GM12878 (cell line): ENCODE data around the gene ETS1. TPM values are rescaled to one million over a fixed set of nuclear protein-coding genes. Genes with fewer than 3 reads are reported as not detected.

Experiments used
- ATAC-seq: fragments of 200-7000 bp; cut with Tn5 transposase; 3 replicates; pipeline ENCODE4 v1.9.1; 2020; ENCODE audit warnings: mild to moderate bottlenecking, moderate library complexity
- BruUV-seq: library from RNA; stranded (reverse); fragments of 400-500 nt; replicated peaks from 2 replicates; lab custom pipeline; 2021; lab: Mats Ljungman, UMichigan
- CTCF ChIA-PET: fragments of 300-600 bp; sonication (Branson Sonifier 250); formaldehyde crosslinking; extraction: SDS; loops from one replicate; lab custom pipeline; 2021; ENCODE audit warnings: inconsistent platforms; lab: Yijun Ruan, JAX
- POLR2A ChIA-PET: fragments of 350-600 bp; formaldehyde crosslinking; extraction: SDS; loops from one replicate; lab custom pipeline; 2021; ENCODE audit warnings: inconsistent platforms; lab: Charles Lee
- RAD21 ChIA-PET: fragments of 300-600 bp; sonication (Branson Sonifier 250); formaldehyde crosslinking; loops from one replicate; lab custom pipeline; 2023; ENCODE audit warnings: antibody characterized with exemption; ENCODE audit not compliant: unreplicated experiment; lab: Charles Lee
- SMC1A ChIA-PET: fragments of 300-600 bp; sonication (Branson Sonifier 250); formaldehyde crosslinking; loops from one replicate; lab custom pipeline; 2023; ENCODE audit not compliant: unreplicated experiment, uncharacterized antibody; lab: Charles Lee
- DNase-seq: peaks from one replicate; pipeline ENCODE4 v3.0.0-alpha.2; 2011; ENCODE audit warnings: low read depth, low spot score
- FAIRE-seq: peaks from 3 replicates; lab custom pipeline; 2011; peaks lifted over from hg19 to GRCh38; lab: Jason Lieb, UNC
- H2AFZ ChIP-seq: 2 replicates; pipeline ENCODE4 v1.6.0; 2011; ENCODE audit warnings: low read depth, low read length, control low read depth; ENCODE audit not compliant: control insufficient read depth
- H3K27ac ChIP-seq: 2 replicates; pipeline ENCODE4 v1.5.1; 2011; ENCODE audit warnings: control low read depth; ENCODE audit not compliant: control insufficient read depth, insufficient read depth
- H3K27me3 ChIP-seq, 2 experiments: replicated peaks in 1 of 2; 2 replicates each; pipeline versions ENCODE4 v1.6.0 to v1.6.1; 2011; ENCODE audit warnings: low read length in 1 of 2; ENCODE audit not compliant: control insufficient read depth in 2 of 2, insufficient read depth in 2 of 2
- H3K36me3 ChIP-seq, 2 experiments: 2 replicates each; pipeline ENCODE4 v1.5.1; 2011; ENCODE audit warnings: low read length in 1 of 2; ENCODE audit not compliant: control insufficient read depth in 2 of 2, insufficient read depth in 2 of 2
- H3K4me1 ChIP-seq: 2 replicates; pipeline ENCODE4 v1.6.1; 2011; ENCODE audit warnings: mild to moderate bottlenecking, low read length, moderate library complexity, mixed read lengths; ENCODE audit not compliant: control insufficient read depth, insufficient read depth
- H3K4me2 ChIP-seq: 2 replicates; pipeline ENCODE4 v1.6.0; 2011; ENCODE audit warnings: control low read depth; ENCODE audit not compliant: control insufficient read depth, insufficient read depth
- H3K4me3 ChIP-seq: fragments of 200-600 bp; sonication (generic); 2 replicates; pipeline ENCODE4 v1.5.1; 2016
- H3K79me2 ChIP-seq: 2 replicates; pipeline ENCODE4 v1.6.0; 2011; ENCODE audit warnings: low read length; ENCODE audit not compliant: control insufficient read depth, insufficient read depth
- H3K9ac ChIP-seq: 2 replicates; pipeline ENCODE4 v1.8.0; 2011; ENCODE audit warnings: low read length, control low read depth, mixed read lengths; ENCODE audit not compliant: control insufficient read depth, insufficient read depth
- H3K9me3 ChIP-seq: replicated peaks from 3 replicates; pipeline ENCODE4 v1.5.1; 2011; ENCODE audit warnings: mild to moderate bottlenecking, low read length; ENCODE audit not compliant: control insufficient read depth, insufficient read depth
- H4K20me1 ChIP-seq: 2 replicates; pipeline ENCODE4 v1.6.0; 2011; ENCODE audit not compliant: control insufficient read depth, insufficient read depth
- E2F8 ChIP-seq: fragments of 450-650 bp; IDR thresholded peaks from 2 replicates; pipeline ENCODE4 v1.6.1; 2018; ENCODE audit warnings: mild to moderate bottlenecking, low read depth, moderate library complexity; ENCODE audit not compliant: partially characterized antibody
- HSF1 ChIP-seq: fragments of 150-350 bp; IDR thresholded peaks from 2 replicates; pipeline ENCODE4 v1.6.1; 2014; ENCODE audit warnings: mild to moderate bottlenecking, low read depth, low read length
- RB1 ChIP-seq: fragments of 450-650 bp; formaldehyde crosslinking; IDR thresholded peaks from 2 replicates; pipeline ENCODE4 v1.6.1; 2017; ENCODE audit warnings: mild to moderate bottlenecking, borderline replicate concordance
- TCF3 ChIP-seq: IDR thresholded peaks from 2 replicates; pipeline ENCODE4 v1.6.1; 2012; ENCODE audit warnings: low read depth, mild to moderate bottlenecking, low read length, borderline replicate concordance; ENCODE audit not compliant: insufficient read depth
- WGBS: methylation state at CpG from one replicate; pipeline ENCODE4 v1.1.6; 2016; ENCODE audit warnings: low lambda C conversion rate; ENCODE audit not compliant: insufficient replicate concordance, insufficient coverage; ENCODE audit errors: missing lambda C conversion rate; 5-methylcytosine and 5-hydroxymethylcytosine counted together
- in situ Hi-C: fragments of 300-500 bp; cut with MboI; formaldehyde crosslinking; loops from 9 replicates; pipeline ENCODE4 v1.14.3; 2018; ENCODE audit warnings: mixed read lengths
- intact Hi-C: fragments of 100-400 bp; cut with micrococcal nuclease; formaldehyde crosslinking; loops from one replicate; pipeline ENCODE4 v1.14.2; 2022; ENCODE audit not compliant: unreplicated experiment
- polyA plus RNA-seq, 11 experiments: library from polyadenylated mRNA; depleted of rRNA in 4 of 11; unstranded in 6 of 11; stranded (reverse) in 5 of 11; fragments of >200 nt; fragmentation: Nextera tagmentation in 4 of 11; fragmentation: Illumina TruSeq in 1 of 11; extraction: Ambion mirVana in 4 of 11; extraction: Trizol in 1 of 11; gene quantifications; 1 replicate in 1 of 11; 2 replicates in 10 of 11; pipeline versions ENCODE4 v1.2.1 to v1.2.3, GENCODE V29; 2011 to 2016; ENCODE audit warnings: inconsistent platforms in 2 of 11, missing spikeins in 2 of 11, low read depth in 1 of 11
- total RNA-seq, 4 experiments: library from RNA; depleted of rRNA in 3 of 4; stranded (reverse); fragments of >200 nt in 3 of 4; fragmentation: Illumina TruSeq in 1 of 4; extraction: Trizol in 1 of 4; gene quantifications; 2 replicates each; pipeline versions ENCODE4 v1.2.1 to v1.2.3, GENCODE V29; 2013 to 2021

ETS1 gene
- total and polyA plus RNA-seq, 10 of the 15 experiments (the other 5 are each of a cell fraction or from before 2014, with no cell fraction given), result 12.5 to 112 (median 55.5) TPM

- Histone ChIP-seq H3K9me3 (no peaks in the 10 kb centered on the region), H3K36me3 (no peaks in the 10 kb centered on the region), H3K4me2 (no peak overlapping the region), H3K4me3 (no peak overlapping the region), H3K27ac (no peak overlapping the region), H3K9ac (no peak overlapping the region), H3K79me2 (no peaks in the 10 kb centered on the region), H2AFZ (no peak overlapping the region), H3K27me3 (no peaks in the 10 kb centered on the region; a peak in 1 of 4 replicates), H3K4me1 (no peaks in the 10 kb centered on the region), H4K20me1 (no peaks in the 10 kb centered on the region)
- intact Hi-C loops, result no loop called here
- ChIA-PET SMC1A (interaction anchor here (0.7 to 1.4 kb wide), 5 partner anchors 11 to 42 kb away, joined by 3 to 4 read pairs (median 3); no protein-coding TSS in a partner anchor), CTCF (no interaction called here), RAD21 (no interaction called here), POLR2A (interaction anchor here (1.8 kb wide), 1 partner anchor 11 kb away, joined by 5 read pairs; no protein-coding TSS in a partner anchor)
- WGBS, result 22% methylated on average over 1 of the region's 1 CpG
- TF ChIP-seq HSF1, result no peak
- TF ChIP-seq RB1, result no peak
- TF ChIP-seq TCF3, result no peak
- TF ChIP-seq E2F8, result no peak
- BruUV-seq, result no TSS peak
- DNase-seq, result no peak
- in situ Hi-C loops, result no loop called here
- no peak for ATAC-seq
- FAIRE-seq, result no peak
Measured at GRCh38 chr11:128588093-128588492, 735 bp upstream of the ETS1 start.
